ENCODE measurements around the gene NAA60. TPM values are rescaled to one million over a fixed set of nuclear protein-coding genes. Genes with fewer than 3 reads are reported as not detected.

NAA60 gene
- total RNA-seq (2021): 39.4 and 40.7 TPM in 2 replicates
- Bru-seq, nascent RNA: percentile 60 among the genes with signal in this experiment
- BruChase-seq, experiment 1, labeled RNA remaining after a 2-hour chase: percentile 78 among the genes with signal in this experiment
- percentile 83 among the genes with signal in this experiment for BruChase-seq, experiment 2, labeled RNA remaining after a 6-hour chase
- long read RNA-seq, transcript NAA60-229 (7 exons, 2,531 nt): major isoform, 30 of 73 reads
- long read RNA-seq, transcript NAA60-203 (7 exons, 2,619 nt): minor isoform, 13 of 73 reads
- long read RNA-seq, partial matches to known transcripts: 12 of 73 reads
- long read RNA-seq, other reads (novel, unspliced or antisense): 14 of 73 reads

DNA sequence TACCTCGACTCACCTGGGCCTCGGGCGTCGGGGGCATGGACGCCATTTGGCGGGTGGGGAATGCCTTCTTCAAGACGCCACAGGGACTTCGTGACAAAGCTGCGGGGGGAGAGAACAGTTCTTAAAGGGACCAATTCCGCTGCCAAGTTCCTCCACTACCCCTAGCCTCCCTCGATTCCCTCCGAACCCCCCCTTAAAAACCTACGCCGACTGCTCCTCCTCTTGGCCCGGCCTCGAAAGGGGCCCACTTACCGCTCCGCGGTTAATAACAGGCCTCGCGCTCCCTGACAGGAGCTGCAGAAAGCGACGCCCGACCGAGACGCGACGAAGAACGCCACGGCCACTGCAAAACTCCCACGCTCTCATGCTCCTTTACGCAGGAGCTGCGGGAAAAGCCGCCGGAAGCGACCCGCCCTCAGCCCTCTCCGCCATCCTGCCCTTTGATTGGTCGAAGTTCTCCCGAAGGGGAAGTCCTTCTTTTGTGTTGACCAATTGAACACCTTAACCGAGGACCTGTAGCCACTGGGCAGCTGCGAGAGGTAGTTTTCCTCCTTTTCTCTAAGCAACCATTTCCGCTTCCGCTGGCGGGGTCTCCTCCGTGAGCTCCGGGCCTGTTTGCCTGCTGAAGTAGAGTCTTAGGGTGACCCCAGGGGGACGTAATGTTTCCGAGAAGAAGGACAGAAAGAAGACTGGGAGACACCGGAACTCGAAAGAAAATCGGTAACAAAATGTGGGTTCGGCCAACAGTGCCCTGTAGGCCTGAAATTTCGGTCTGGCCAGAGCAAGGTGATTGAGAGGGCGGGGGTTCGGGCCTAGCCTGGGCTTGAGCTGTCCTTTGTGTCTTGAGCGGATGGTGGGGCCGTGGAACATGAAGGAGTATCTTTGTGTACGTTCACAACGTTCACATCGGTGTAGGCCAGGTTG lies at the start of gene NAA60, which contains the start of gene ZNF597:
NAA60 (plus strand) TSS at position 573 of the 924 bp plus-strand sequence. CDS start 32,548 bp downstream, outside the sequence.
ZNF597 (minus strand) TSS at position 397 of the 924 bp plus-strand sequence; CDS start at position 46, 351 bp downstream.
- Histone ChIP-seq H3K27ac (ENCODE audit: low read depth, low read length, poor library complexity, severe bottlenecking) (peak within 1 kb of the TSS; percentile 73), H3K36me3 (ENCODE audit: insufficient read depth, low read length, poor library complexity, severe bottlenecking) (peaks cover under 1% of the 10 kb centered on the region), H3K4me3 (ENCODE audit: low read depth, low read length, poor library complexity, severe bottlenecking) (peak within 1 kb of the TSS; percentile 67), H3K27me3 (replicated peaks; ENCODE audit: insufficient read depth, low read depth, low read length, poor library complexity) (no peaks in the 10 kb centered on the region), H3K4me1 (ENCODE audit: insufficient read depth, low read length, poor library complexity, severe bottlenecking) (no peaks in the 10 kb centered on the region), H3K9me3 (ENCODE audit: low read depth, low read length, poor library complexity, severe bottlenecking) (no peaks in the 10 kb centered on the region)
- peak; percentile 94 for DNase-seq (ENCODE audit: low spot score)
- POLR2A ChIA-PET (ENCODE audit: low non-redundant PET): interaction anchor here (0.6 to 0.7 kb wide), 2 partner anchors 10 to 36 kb away, joined by 3 to 7 read pairs; no protein-coding TSS in a partner anchor
- intact Hi-C loops (cut with micrococcal nuclease; ENCODE audit: unreplicated experiment): no loop called here
- no TSS peak for BruUV-seq (replicated peaks)
- CTCF ChIA-PET: interaction anchor here (0.6 kb wide), 1 partner anchor 292 kb away, joined by 15 read pairs; no protein-coding TSS in a partner anchor
- TF ChIP-seq, protein P1, sequence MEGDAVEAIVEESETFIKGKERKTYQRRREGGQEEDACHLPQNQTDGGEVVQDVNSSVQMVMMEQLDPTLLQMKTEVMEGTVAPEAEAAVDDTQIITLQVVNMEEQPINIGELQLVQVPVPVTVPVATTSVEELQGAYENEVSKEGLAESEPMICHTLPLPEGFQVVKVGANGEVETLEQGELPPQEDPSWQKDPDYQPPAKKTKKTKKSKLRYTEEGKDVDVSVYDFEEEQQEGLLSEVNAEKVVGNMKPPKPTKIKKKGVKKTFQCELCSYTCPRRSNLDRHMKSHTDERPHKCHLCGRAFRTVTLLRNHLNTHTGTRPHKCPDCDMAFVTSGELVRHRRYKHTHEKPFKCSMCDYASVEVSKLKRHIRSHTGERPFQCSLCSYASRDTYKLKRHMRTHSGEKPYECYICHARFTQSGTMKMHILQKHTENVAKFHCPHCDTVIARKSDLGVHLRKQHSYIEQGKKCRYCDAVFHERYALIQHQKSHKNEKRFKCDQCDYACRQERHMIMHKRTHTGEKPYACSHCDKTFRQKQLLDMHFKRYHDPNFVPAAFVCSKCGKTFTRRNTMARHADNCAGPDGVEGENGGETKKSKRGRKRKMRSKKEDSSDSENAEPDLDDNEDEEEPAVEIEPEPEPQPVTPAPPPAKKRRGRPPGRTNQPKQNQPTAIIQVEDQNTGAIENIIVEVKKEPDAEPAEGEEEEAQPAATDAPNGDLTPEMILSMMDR (conservative IDR thresholded peaks at IDR 0.05; ENCODE audit: low read depth, low read length): no peak
- no peak for TF ChIP-seq EZH2 (IDR thresholded peaks at IDR 0.05; ENCODE audit: borderline replicate concordance, low read depth, low read length, poor library complexity, severe bottlenecking)

- intact Hi-C loops (cut with micrococcal nuclease; ENCODE audit: unreplicated experiment): no loop called here
- ChIA-PET CTCF (no interaction called here), POLR2A (ENCODE audit: low non-redundant PET) (interaction anchor here (0.6 kb wide), 1 partner anchor 250 kb away, joined by 3 read pairs; no protein-coding TSS in a partner anchor)
- Histone ChIP-seq H3K4me1 (ENCODE audit: insufficient read depth, low read length, poor library complexity, severe bottlenecking) (no peaks in the 10 kb centered on the region), H3K4me3 (ENCODE audit: low read depth, low read length, poor library complexity, severe bottlenecking) (peak overlapping the region; percentile 75), H3K27me3 (replicated peaks; ENCODE audit: insufficient read depth, low read depth, low read length, poor library complexity) (no peaks in the 10 kb centered on the region), H3K27ac (ENCODE audit: low read depth, low read length, poor library complexity, severe bottlenecking) (peak overlapping the region; percentile 76), H3K9me3 (ENCODE audit: low read depth, low read length, poor library complexity, severe bottlenecking) (peaks cover 35% of the 10 kb centered on the region), H3K36me3 (ENCODE audit: insufficient read depth, low read length, poor library complexity, severe bottlenecking) (peaks cover 45% of the 10 kb centered on the region)
- BruUV-seq (replicated peaks): TSS peak; percentile 62
- no peak for TF ChIP-seq EZH2 (IDR thresholded peaks at IDR 0.05; ENCODE audit: borderline replicate concordance, low read depth, low read length, poor library complexity, severe bottlenecking)
- TF ChIP-seq, protein P1 (conservative IDR thresholded peaks at IDR 0.05; ENCODE audit: low read depth, low read length): no peak
- DNase-seq (ENCODE audit: low spot score): no peak
Observed at GRCh38 chr16:3400446-3400778, 43.1 kb upstream of the NAA60 start.
